ENCODE results near the gene PQBP1. TPM values are rescaled to one million over a fixed set of nuclear protein-coding genes. Genes with fewer than 3 reads are reported as not detected.

Gene PQBP1
- total RNA-seq, 1 donor from 2014 or later = 112 TPM

DNA sequence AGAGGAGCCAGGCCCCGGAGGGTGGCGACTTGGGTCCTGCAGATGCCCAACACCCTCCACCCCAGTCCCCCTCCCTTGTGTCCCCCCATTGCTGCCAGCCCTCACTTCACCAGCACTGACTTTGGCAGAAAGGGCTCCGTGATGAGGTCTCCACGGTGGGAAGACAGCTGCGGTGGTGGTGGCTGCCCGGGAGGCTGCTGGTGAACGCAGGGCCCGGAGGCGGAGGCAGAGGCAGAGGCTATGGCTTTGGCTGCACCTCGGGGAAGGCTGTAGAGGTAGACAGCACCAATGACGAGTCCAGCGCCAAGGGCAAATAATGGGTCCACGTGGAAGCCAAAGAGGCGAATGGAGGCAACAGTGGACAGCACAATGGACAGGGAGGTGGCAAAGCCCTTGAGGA, 6.9 kb downstream of the PQBP1 start:
- Mint-ChIP-seq H3K4me3 (no peak overlapping the region), H3K9me3 (no peaks in the 10 kb centered on the region), H3K27ac (no peak overlapping the region), H3K27me3 (ENCODE audit: insufficient read depth) (no peaks in the 10 kb centered on the region), H3K4me1 (ENCODE audit: low read depth) (no peaks in the 10 kb centered on the region), H3K36me3 (ENCODE audit: low read depth) (peaks cover 8% of the 10 kb centered on the region)
- DNase-seq (ENCODE audit: low spot score) = no peak
- intact Hi-C loops (cut with micrococcal nuclease) = no loop called here

DNA sequence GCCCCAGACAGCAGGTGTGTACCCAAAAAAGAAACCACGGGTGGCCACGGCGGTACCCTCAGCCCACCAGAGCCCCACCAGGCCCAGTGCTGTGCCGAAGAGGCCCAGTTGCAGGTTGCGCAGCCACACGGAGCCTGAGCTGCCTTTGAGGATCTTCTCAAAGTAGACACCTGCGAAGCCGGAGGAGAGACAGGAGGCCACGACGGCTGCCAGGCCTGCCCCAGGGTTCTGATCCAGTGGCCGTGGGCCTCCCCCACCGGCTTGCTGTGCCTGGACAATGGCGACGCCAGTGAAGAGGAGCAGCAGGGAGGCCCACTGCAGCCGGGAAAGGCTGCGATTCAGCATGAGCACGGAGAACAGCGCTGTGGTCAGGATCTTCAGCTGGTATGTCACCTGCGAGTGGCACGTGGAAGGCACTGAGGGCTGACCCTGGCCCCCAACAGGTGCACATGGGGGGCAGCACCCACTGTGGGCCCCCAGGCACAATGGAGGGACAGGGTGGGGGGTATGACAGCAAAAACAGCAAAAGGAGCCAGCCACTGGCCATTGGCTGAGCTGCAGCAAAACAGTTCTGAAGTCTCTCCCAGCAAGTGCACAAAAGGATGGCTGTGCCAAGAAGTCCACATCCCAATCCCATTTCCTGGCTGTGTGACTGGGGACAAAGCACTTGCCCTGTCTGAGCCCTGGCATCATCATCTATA, 7.5 kb downstream of the PQBP1 start:
- intact Hi-C loops (cut with micrococcal nuclease) = no loop called here
- Mint-ChIP-seq H3K36me3 (ENCODE audit: low read depth) (peaks cover 8% of the 10 kb centered on the region), H3K27me3 (ENCODE audit: insufficient read depth) (no peaks in the 10 kb centered on the region), H3K4me1 (ENCODE audit: low read depth) (peaks cover 1% of the 10 kb centered on the region), H3K9me3 (no peaks in the 10 kb centered on the region), H3K27ac (no peak overlapping the region), H3K4me3 (no peak overlapping the region)
- DNase-seq (ENCODE audit: low spot score) = no peak

DNA sequence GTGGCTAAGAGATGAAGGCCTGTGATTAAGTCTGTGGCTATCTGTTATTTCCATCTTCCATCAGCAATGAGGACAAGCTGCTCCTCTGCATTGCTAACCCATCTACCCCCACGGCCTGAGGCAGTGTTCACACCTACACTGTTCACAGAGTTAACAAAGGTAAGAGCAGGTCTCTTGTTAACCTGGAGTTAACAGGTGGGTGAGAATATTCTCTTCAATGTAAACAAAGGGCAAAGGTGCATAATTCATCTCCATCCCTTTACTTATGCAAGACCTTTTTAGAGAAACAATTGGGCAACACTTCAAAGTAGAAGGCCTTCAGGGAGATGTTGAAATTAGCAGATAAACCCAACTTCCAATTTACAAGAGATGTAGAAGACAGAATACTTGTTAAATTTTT, 10.9 kb downstream of the PQBP1 start:
- intact Hi-C loops (cut with micrococcal nuclease) = no loop called here
- Mint-ChIP-seq H3K9me3 (no peaks in the 10 kb centered on the region), H3K4me3 (no peak overlapping the region), H3K4me1 (ENCODE audit: low read depth) (peaks cover 20% of the 10 kb centered on the region), H3K27ac (no peak overlapping the region), H3K27me3 (ENCODE audit: insufficient read depth) (no peaks in the 10 kb centered on the region), H3K36me3 (ENCODE audit: low read depth) (peaks cover 18% of the 10 kb centered on the region)
- DNase-seq (ENCODE audit: low spot score) = no peak

DNA sequence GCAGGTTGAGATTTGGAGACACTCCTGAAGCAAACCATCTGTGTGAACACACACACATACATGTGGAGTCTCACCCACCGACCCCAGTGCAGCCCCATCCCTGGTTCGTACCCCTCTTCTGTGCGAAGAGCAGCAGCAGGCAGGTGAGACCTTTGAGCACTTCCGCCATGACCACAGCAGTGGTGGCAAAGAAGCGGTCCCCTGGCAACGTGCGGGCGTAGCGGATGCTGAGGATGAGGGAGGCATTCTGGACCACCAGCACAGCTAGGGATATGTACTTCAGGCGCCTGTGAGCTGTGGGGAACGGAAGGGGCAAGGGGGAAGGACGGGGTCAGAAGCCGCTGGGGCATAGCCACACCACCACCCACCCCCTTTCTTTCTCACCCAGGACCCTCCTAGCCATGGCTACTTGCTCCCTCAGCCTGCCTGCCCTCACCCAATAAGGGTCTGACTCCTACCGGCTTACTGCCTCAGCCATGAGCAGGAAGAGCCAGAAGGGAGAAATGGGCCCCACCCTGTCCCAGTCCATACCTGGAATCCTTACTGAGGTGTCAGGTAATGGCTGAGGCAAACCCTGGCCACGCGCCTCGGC, 12.1 kb downstream of the PQBP1 start:
- Mint-ChIP-seq H3K27ac (no peak overlapping the region), H3K36me3 (ENCODE audit: low read depth) (peaks cover 29% of the 10 kb centered on the region), H3K27me3 (ENCODE audit: insufficient read depth) (no peaks in the 10 kb centered on the region), H3K4me1 (ENCODE audit: low read depth) (peaks cover 30% of the 10 kb centered on the region), H3K9me3 (no peaks in the 10 kb centered on the region), H3K4me3 (peak overlapping the region; percentile 98)
- intact Hi-C loops (cut with micrococcal nuclease) = loop anchor here (10.0 kb wide), 1 partner anchor 255 kb away; the partner anchor contains the start of gene MAGIX
- no peak for DNase-seq (ENCODE audit: low spot score)

DNA sequence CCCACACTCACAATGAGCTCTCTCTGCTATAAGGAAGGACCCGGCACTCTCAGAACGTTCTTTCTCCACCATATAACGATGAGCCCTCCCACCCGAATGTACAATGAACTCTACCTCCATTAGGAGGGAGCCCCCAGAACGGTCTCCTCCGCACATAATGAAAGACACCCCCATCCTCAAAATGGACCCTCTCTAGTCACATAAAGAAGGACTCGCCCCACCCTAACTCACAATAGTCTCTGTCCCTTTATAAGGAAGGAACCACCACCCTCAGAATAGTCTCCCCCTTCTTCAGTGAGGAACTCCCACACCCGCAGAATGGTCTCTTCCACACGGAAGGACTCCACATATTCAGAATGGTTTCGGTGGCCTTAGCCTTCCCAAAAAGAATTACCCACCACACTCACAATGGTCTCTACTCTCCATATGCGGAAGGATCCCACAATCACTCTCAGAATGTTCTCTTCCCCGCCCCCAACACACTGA, 13.2 kb downstream of the PQBP1 start:
- Mint-ChIP-seq H3K27me3 (ENCODE audit: insufficient read depth) (no peaks in the 10 kb centered on the region), H3K27ac (peak overlapping the region; percentile 93), H3K4me1 (ENCODE audit: low read depth) (peaks cover 35% of the 10 kb centered on the region), H3K4me3 (peak overlapping the region; percentile 98), H3K36me3 (ENCODE audit: low read depth) (peaks cover 36% of the 10 kb centered on the region), H3K9me3 (no peaks in the 10 kb centered on the region)
- intact Hi-C loops (cut with micrococcal nuclease) = loop anchor here (1.0 to 10.0 kb wide), 2 partner anchors 14 to 254 kb away; partner anchors contain the start of genes MAGIX, PQBP1 and TIMM17B
- DNase-seq (ENCODE audit: low spot score) = no peak

- intact Hi-C loops (cut with micrococcal nuclease) = loop anchor here (1.0 to 10.0 kb wide), 3 partner anchors 14 to 253 kb away; partner anchors contain the start of genes MAGIX, PQBP1 and TIMM17B
- peak; percentile 85 for DNase-seq (ENCODE audit: low spot score)
- H3K27me3 Mint-ChIP-seq (ENCODE audit: insufficient read depth) = no peaks in the 10 kb centered on the region
- peak within 1 kb of the TSS; percentile 98 for H3K4me3 Mint-ChIP-seq
- H3K27ac Mint-ChIP-seq = peak within 1 kb of the TSS; percentile 93
- no peaks in the 10 kb centered on the region for H3K9me3 Mint-ChIP-seq
- peaks cover 36% of the 10 kb centered on the region for H3K36me3 Mint-ChIP-seq (ENCODE audit: low read depth)
- H3K4me1 Mint-ChIP-seq (ENCODE audit: low read depth) = peaks cover 35% of the 10 kb centered on the region
Measured at GRCh38 chrX:48911412-48912182, 13.9 kb downstream of the PQBP1 start, which contains the start of gene SLC35A2. SLC35A2 (minus strand) TSS chrX:48911646; CDS start chrX:48911636, 10 bp downstream.

DNA sequence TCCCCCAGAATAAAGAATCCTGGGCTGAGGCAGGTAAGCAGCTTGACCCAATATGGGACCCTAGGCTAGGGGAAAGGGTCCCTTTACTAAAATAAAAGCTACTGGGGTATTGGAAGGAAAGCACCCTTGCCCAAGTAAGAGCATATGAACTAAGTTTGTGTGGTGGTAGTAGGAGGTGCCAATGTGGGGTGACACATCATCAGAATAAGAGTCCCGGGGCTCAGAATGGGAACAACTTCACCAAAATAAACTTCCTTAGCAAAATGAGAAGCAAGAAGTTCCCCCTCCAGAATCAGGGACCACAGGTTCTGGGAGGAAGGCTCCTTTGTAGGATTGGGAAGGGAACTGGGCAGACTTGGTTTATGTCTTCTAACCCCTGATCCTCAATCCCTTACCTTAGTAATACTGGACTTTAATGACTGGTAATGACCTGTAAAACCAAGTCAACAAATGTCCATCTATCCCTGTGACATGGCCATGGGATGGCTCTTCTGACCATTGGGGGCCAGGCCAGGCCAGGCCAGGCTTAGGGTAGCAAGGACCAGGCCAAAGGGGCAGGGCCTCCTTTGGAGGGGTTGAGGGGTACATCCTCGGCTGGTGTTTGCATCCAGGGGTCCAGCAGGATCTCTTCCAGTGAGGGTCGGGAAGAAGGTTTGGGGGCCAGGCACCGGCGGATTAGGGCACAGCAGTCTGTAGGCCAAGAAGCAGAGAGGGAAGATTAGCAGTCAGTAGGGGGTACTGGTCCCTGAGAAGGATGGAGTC, 16.1 kb downstream of the PQBP1 start:
- peak overlapping the region; percentile 98 for H3K4me3 Mint-ChIP-seq
- intact Hi-C loops (cut with micrococcal nuclease) = loop anchor here (10.0 kb wide), 1 partner anchor 251 kb away; the partner anchor contains the start of gene MAGIX
- no peaks in the 10 kb centered on the region for H3K9me3 Mint-ChIP-seq
- DNase-seq (ENCODE audit: low spot score) = no peak
- peak overlapping the region; percentile 81 for H3K27ac Mint-ChIP-seq
- peaks cover 40% of the 10 kb centered on the region for H3K4me1 Mint-ChIP-seq (ENCODE audit: low read depth)
- H3K27me3 Mint-ChIP-seq (ENCODE audit: insufficient read depth) = no peaks in the 10 kb centered on the region
- H3K36me3 Mint-ChIP-seq (ENCODE audit: low read depth) = peaks cover 50% of the 10 kb centered on the region

GRCh38 chrX:48914593-48915493, 17.1 kb downstream of the PQBP1 start:
- peaks cover 45% of the 10 kb centered on the region for H3K4me1 Mint-ChIP-seq (ENCODE audit: low read depth)

GRCh38 chrX:48917139-48918001, 19.6 kb downstream of the PQBP1 start:
- Mint-ChIP-seq H3K9me3 (no peaks in the 10 kb centered on the region), H3K4me1 (ENCODE audit: low read depth) (peaks cover 35% of the 10 kb centered on the region), H3K27me3 (ENCODE audit: insufficient read depth) (no peaks in the 10 kb centered on the region), H3K36me3 (ENCODE audit: low read depth) (peaks cover 56% of the 10 kb centered on the region), H3K27ac (peak overlapping the region; percentile 97), H3K4me3 (peak overlapping the region; percentile 98)
- intact Hi-C loops (cut with micrococcal nuclease) = loop anchor here (1.0 to 10.0 kb wide), 7 partner anchors 26 to 395 kb away; partner anchors contain the start of genes EBP, GRIPAP1, MAGIX and SUV39H1
- DNase-seq (ENCODE audit: low spot score) = peak; percentile 87

More at GRCh38 chrX:48914593-48915493, 17.1 kb downstream of the PQBP1 start:
- no peaks in the 10 kb centered on the region for H3K9me3 Mint-ChIP-seq
- H3K27me3 Mint-ChIP-seq (ENCODE audit: insufficient read depth) = no peaks in the 10 kb centered on the region
- no peak for DNase-seq (ENCODE audit: low spot score)
- peak overlapping the region; percentile 98 for H3K4me3 Mint-ChIP-seq
- peak overlapping the region; percentile 52 for H3K27ac Mint-ChIP-seq
- intact Hi-C loops (cut with micrococcal nuclease) = loop anchor here (5.0 to 10.0 kb wide), 4 partner anchors 87 to 393 kb away; partner anchors contain the start of genes EBP, GRIPAP1 and MAGIX
- peaks cover 53% of the 10 kb centered on the region for H3K36me3 Mint-ChIP-seq (ENCODE audit: low read depth)

GRCh38 chrX:48918301-48918642, 20.5 kb downstream of the PQBP1 start:
- Mint-ChIP-seq H3K27ac (peak overlapping the region; percentile 97), H3K27me3 (ENCODE audit: insufficient read depth) (no peaks in the 10 kb centered on the region), H3K4me1 (ENCODE audit: low read depth) (peaks cover 35% of the 10 kb centered on the region), H3K36me3 (ENCODE audit: low read depth) (peaks cover 53% of the 10 kb centered on the region), H3K4me3 (peak overlapping the region; percentile 98), H3K9me3 (no peaks in the 10 kb centered on the region)
- intact Hi-C loops (cut with micrococcal nuclease) = loop anchor here (5.0 to 10.0 kb wide), 4 partner anchors 84 to 396 kb away; partner anchors contain the start of genes EBP, GRIPAP1 and MAGIX
- DNase-seq (ENCODE audit: low spot score) = no peak

Data from activated T-helper 1 cell treated with anti-CD3 and anti-CD28 coated beads, Interleukin-12 subunit alpha, Interleukin-12 subunit beta, Interleukin-2, Interleukin-4 antibody, amounts not matched to agents 30 ng/mL and 10 ng/mL and 1 ng/mL, durations not matched to agents 14 hours and 24 hours and 36 hours (primary cell).